Chondrocyte (in vitro differentiated cells): ENCODE results near the gene ARID5A. TPM values are rescaled to one million over a fixed set of nuclear protein-coding genes. Genes with fewer than 3 reads are reported as not detected.

Source experiments
- DNase-seq: peaks from one replicate; pipeline ENCODE4 v3.0.0; 2021; ENCODE audit warnings: mixed read lengths, low spot score
- H3K27ac Mint-ChIP-seq: one replicate; pipeline ENCODE4 v1.8.0; 2021; ENCODE audit warnings: mild to moderate bottlenecking, moderate library complexity, mixed read lengths; ENCODE audit not compliant: unreplicated experiment
- H3K27me3 Mint-ChIP-seq: 2 replicates; pipeline ENCODE4 v1.8.0; 2021; ENCODE audit warnings: low read depth, mixed read lengths
- H3K36me3 Mint-ChIP-seq: 2 replicates; pipeline ENCODE4 v1.8.0; 2021; ENCODE audit warnings: low read depth, mixed read lengths
- H3K4me1 Mint-ChIP-seq: 2 replicates; pipeline ENCODE4 v1.8.0; 2021; ENCODE audit warnings: low read depth, mild to moderate bottlenecking, mixed read lengths
- H3K4me3 Mint-ChIP-seq: one replicate; pipeline ENCODE4 v1.8.0; 2021; ENCODE audit warnings: mild to moderate bottlenecking, moderate library complexity, mixed read lengths; ENCODE audit not compliant: unreplicated experiment
- H3K9me3 Mint-ChIP-seq: 2 replicates; pipeline ENCODE4 v1.8.0; 2021; ENCODE audit warnings: low read depth, mixed read lengths
- total RNA-seq: library from RNA; stranded (reverse); gene quantifications from 3 replicates; pipeline ENCODE4 v1.2.1, GENCODE V29; 2021
- TF ChIP-seq, protein P1 (sequence below): fragments of 200-600 bp; sonication (generic); IDR thresholded peaks from 2 replicates; pipeline ENCODE4 v1.5.0; 2021; ENCODE audit warnings: antibody characterized with exemption, mild to moderate bottlenecking, moderate library complexity

The ARID5A gene
- total RNA-seq, 1 donor from 2014 or later = 12.9 TPM

DNA sequence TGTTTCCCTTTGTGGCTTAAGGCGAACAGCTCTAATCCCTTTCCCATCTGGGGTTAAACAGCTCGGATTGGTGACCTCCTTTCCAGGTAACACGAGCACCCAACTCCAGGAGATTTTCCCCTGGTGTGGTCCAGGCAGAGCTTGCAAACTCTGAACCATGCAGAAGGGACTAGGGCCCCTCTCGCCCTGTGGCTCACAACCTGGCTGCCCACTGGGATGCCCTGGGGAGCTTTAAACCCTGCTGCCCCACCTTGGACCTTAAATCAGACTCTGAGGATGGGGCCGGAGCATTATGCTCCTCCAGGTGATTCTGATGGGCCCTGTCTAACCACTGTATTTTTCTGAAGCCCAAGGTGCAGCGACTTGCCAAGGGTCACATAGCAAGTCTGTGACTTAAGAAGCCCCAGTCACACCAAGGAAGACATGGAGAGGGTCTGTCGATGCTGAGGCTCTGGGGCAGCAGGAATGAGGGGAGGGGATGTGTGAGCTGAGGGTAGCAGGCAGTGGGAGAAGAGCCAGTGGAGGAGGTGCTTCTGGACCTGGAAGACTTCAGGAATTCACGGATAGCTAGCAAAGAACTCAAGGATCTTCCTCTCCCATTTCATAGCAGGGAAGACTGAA lies 5.9 kb downstream of the ARID5A start:
- no peak overlapping the region for H3K27ac Mint-ChIP-seq
- no peaks in the 10 kb centered on the region for H3K9me3 Mint-ChIP-seq
- peaks cover 7% of the 10 kb centered on the region for H3K36me3 Mint-ChIP-seq
- TF ChIP-seq, protein P1, sequence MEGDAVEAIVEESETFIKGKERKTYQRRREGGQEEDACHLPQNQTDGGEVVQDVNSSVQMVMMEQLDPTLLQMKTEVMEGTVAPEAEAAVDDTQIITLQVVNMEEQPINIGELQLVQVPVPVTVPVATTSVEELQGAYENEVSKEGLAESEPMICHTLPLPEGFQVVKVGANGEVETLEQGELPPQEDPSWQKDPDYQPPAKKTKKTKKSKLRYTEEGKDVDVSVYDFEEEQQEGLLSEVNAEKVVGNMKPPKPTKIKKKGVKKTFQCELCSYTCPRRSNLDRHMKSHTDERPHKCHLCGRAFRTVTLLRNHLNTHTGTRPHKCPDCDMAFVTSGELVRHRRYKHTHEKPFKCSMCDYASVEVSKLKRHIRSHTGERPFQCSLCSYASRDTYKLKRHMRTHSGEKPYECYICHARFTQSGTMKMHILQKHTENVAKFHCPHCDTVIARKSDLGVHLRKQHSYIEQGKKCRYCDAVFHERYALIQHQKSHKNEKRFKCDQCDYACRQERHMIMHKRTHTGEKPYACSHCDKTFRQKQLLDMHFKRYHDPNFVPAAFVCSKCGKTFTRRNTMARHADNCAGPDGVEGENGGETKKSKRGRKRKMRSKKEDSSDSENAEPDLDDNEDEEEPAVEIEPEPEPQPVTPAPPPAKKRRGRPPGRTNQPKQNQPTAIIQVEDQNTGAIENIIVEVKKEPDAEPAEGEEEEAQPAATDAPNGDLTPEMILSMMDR = no peak
- peaks cover 44% of the 10 kb centered on the region for H3K4me1 Mint-ChIP-seq
- peak; percentile 54 for DNase-seq
- no peak overlapping the region for H3K4me3 Mint-ChIP-seq
- no peaks in the 10 kb centered on the region for H3K27me3 Mint-ChIP-seq

DNA sequence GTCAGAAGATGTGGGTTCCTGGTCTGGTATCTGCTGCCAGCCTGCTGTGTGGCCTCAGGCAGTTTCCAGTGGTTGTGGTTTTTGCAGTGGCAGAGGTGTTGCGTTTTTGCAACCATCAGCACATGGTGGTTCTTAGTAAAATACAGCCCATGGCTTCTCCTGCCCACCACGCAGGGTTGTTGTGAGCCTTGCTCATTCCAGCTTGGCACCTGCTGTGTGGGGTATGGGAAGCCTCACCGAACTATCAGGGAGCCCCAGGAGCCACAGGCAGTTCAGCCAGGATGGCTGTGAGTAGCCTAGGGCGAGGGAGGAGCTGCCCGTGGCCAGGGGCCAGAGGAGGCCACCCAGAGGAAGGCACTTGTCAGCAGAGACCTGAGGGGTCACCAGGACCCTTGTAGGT lies 9.8 kb downstream of the ARID5A start:
- H3K36me3 Mint-ChIP-seq = peaks cover 7% of the 10 kb centered on the region
- H3K4me3 Mint-ChIP-seq = no peak overlapping the region
- no peak overlapping the region for H3K27ac Mint-ChIP-seq
- peak; percentile 61 for DNase-seq
- H3K9me3 Mint-ChIP-seq = no peaks in the 10 kb centered on the region
- TF ChIP-seq, protein P1 = no peak
- peaks cover 25% of the 10 kb centered on the region for H3K4me1 Mint-ChIP-seq
- H3K27me3 Mint-ChIP-seq = no peaks in the 10 kb centered on the region

DNA sequence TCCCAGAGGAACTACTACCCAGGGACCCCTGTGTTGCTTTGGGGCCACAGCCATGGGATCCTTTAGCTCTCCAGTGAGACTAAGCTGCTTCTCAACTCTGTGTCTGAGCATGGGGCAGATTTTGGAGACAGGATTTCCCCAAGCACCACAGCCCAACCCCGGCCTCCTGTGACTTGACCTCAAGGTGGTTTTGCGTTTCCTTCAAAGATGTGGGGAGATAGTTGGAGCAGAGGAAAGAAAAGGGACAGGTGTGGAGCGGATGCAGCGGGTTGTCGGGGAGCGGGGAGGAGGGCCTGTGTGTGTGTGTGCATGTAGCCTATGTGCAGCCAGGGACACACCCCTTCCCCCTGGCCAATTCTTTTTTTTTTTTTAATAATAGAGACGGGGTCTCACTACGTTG lies 10.2 kb downstream of the ARID5A start:
- Mint-ChIP-seq H3K9me3 (no peaks in the 10 kb centered on the region), H3K27ac (peak overlapping the region; percentile 84), H3K27me3 (no peaks in the 10 kb centered on the region), H3K4me3 (no peak overlapping the region), H3K4me1 (peaks cover 20% of the 10 kb centered on the region), H3K36me3 (peaks cover 7% of the 10 kb centered on the region)
- peak; percentile 52 for DNase-seq
- TF ChIP-seq, protein P1 = no peak

DNA sequence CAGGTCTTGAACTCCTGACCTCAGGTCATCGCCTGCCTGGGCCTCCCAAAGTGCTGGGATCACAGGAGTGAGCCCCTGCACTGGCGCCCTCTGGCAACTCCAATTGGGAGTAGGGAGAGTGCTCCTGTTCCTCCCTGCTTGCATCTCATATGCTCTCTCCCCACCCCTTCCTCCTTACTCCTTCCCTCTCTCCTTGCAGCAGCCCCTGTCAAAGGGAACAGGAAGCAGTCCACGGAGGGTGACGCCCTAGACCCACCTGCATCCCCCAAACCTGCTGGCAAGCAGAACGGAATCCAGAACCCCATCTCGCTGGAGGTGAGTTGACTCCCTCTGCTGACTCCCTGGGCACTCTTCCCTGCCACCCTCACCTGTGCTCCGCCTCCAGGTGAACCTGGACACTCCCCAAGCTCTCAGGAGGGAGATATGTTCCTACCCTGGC lies 10.7 kb downstream of the ARID5A start:
- no peaks in the 10 kb centered on the region for H3K9me3 Mint-ChIP-seq
- H3K4me1 Mint-ChIP-seq = peaks cover 20% of the 10 kb centered on the region
- H3K4me3 Mint-ChIP-seq = no peak overlapping the region
- no peaks in the 10 kb centered on the region for H3K27me3 Mint-ChIP-seq
- TF ChIP-seq, protein P1 = no peak
- H3K36me3 Mint-ChIP-seq = peaks cover 9% of the 10 kb centered on the region
- peak overlapping the region; percentile 84 for H3K27ac Mint-ChIP-seq
- DNase-seq = peak; percentile 66

DNA sequence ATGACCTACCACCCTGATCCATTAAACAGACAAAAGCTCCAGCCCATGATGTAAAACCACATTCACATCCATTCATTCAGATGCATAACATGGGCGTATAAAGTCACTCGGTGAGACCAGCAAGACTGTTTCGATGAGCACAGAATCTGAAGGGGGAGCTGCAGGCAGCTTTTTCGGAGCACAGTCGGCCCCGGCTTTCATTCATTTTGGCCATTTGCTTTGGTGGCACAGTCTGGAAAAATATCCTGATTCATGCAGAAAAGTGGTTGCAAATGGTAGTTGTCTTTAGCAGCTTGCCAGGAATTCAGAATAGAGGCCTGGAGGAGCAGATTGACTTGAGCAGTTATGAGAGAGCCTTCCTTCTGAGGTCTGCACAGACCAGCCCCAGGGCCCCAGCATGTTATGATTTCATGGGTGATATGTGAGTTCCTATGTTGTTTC lies 11.2 kb downstream of the ARID5A start:
- TF ChIP-seq, protein P1 = peak; percentile 73
- Mint-ChIP-seq H3K27ac (peak overlapping the region; percentile 84), H3K36me3 (peaks cover 8% of the 10 kb centered on the region), H3K4me1 (peaks cover 20% of the 10 kb centered on the region), H3K27me3 (no peaks in the 10 kb centered on the region), H3K4me3 (peak overlapping the region; percentile 13), H3K9me3 (no peaks in the 10 kb centered on the region)
- DNase-seq = peak; percentile 54
